Activated CD4-positive, alpha-beta T cell treated with anti-CD3 and anti-CD28 coated beads, Interleukin-2, amount 10 ng/mL, durations not matched to agents 7 days and 5 days (primary cell): ENCODE data around the gene C14orf93. TPM values are rescaled to one million over a fixed set of nuclear protein-coding genes. Genes with fewer than 3 reads are reported as not detected.

Source experiments
- CTCF ChIA-PET: fragments of 350-600 bp; sonication (Branson Sonifier 250); formaldehyde crosslinking; loops from one replicate; lab custom pipeline; 2021; ENCODE audit warnings: antibody characterized with exemption; lab: Charles Lee
- POLR2A ChIA-PET: fragments of 350-600 bp; sonication (Branson Sonifier 250); formaldehyde crosslinking; loops from one replicate; lab custom pipeline; 2021; ENCODE audit warnings: antibody characterized with exemption; lab: Charles Lee
- DNase-seq: peaks from one replicate; pipeline ENCODE4 v3.0.0-alpha.2; 2020
- H3K27ac Mint-ChIP-seq: one replicate; pipeline ENCODE4 v1.8.0; 2021; ENCODE audit warnings: mild to moderate bottlenecking, moderate library complexity, mixed read lengths
- H3K27me3 Mint-ChIP-seq: one replicate; pipeline ENCODE4 v1.8.0; 2021; ENCODE audit warnings: mixed read lengths
- H3K36me3 Mint-ChIP-seq: one replicate; pipeline ENCODE4 v1.8.0; 2021; ENCODE audit warnings: low read depth, mixed read lengths
- H3K4me1 Mint-ChIP-seq: one replicate; pipeline ENCODE4 v1.8.0; 2021; ENCODE audit warnings: mixed read lengths
- H3K4me3 Mint-ChIP-seq: one replicate; pipeline ENCODE4 v1.8.0; 2021; ENCODE audit warnings: mild to moderate bottlenecking, moderate library complexity, mixed read lengths
- H3K9me3 Mint-ChIP-seq: one replicate; pipeline ENCODE4 v1.8.0; 2021; ENCODE audit warnings: mixed read lengths
- total RNA-seq, 2 experiments: library from RNA; stranded (reverse); gene quantifications; one replicate each; pipeline ENCODE4 v1.2.3, GENCODE V29; 2021

C14orf93 gene
- total RNA-seq, 2 experiments from 2014 or later: 9.4 to 11.1 TPM

DNA sequence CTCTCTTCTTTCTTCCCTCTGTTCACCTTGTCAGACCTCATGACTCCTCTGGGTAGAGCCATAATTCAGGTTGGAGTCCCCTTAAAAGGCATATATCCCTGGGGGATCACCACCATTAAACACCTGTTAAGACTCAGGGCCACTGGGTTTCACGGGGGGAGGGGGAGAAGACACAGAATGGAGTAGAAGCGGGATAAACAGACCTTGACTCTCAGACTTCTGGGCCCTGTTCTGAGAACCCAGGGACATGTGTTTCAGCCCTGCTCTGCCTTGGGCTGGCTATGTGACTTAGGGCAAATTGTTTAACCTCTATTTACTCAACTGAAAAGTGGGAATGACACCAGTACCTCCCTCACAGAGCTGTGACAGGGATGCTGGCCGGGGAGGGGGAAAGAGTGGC lies 42.7 kb upstream of the C14orf93 start:
- H3K27me3 Mint-ChIP-seq: peaks cover 8% of the 10 kb centered on the region
- POLR2A ChIA-PET: no interaction called here
- no peak overlapping the region for H3K4me3 Mint-ChIP-seq

GRCh38 chr14:23052182-23052623 lies 42.3 kb upstream of the C14orf93 start:
- H3K36me3 Mint-ChIP-seq: no peaks in the 10 kb centered on the region
- POLR2A ChIA-PET: no interaction called here

More for the DNA sequence above, 42.7 kb upstream of the C14orf93 start:
- H3K9me3 Mint-ChIP-seq: no peaks in the 10 kb centered on the region
- no peak overlapping the region for H3K27ac Mint-ChIP-seq
- peaks cover 13% of the 10 kb centered on the region for H3K4me1 Mint-ChIP-seq
- no peaks in the 10 kb centered on the region for H3K36me3 Mint-ChIP-seq
- DNase-seq: no peak
- CTCF ChIA-PET: interaction anchor here (1.4 to 5.9 kb wide), 5 partner anchors 16 to 80 kb away, joined by 3 to 36 read pairs (median 4); no protein-coding TSS in a partner anchor

GRCh38 chr14:23051141-23052057 lies 41.5 kb upstream of the C14orf93 start:
- H3K27me3 Mint-ChIP-seq: peaks cover 3% of the 10 kb centered on the region
- DNase-seq: no peak
- no peaks in the 10 kb centered on the region for H3K36me3 Mint-ChIP-seq
- ChIA-PET CTCF (interaction anchor here (0.9 to 5.9 kb wide), 6 partner anchors 15 to 65 kb away, joined by 3 to 36 read pairs (median 4); no protein-coding TSS in a partner anchor), POLR2A (interaction anchor here (0.6 kb wide), 1 partner anchor 191 kb away, joined by 3 read pairs; no protein-coding TSS in a partner anchor)
- no peaks in the 10 kb centered on the region for H3K9me3 Mint-ChIP-seq
- H3K27ac Mint-ChIP-seq: no peak overlapping the region
- peaks cover 7% of the 10 kb centered on the region for H3K4me1 Mint-ChIP-seq
- no peak overlapping the region for H3K4me3 Mint-ChIP-seq

More at GRCh38 chr14:23052182-23052623, 42.3 kb upstream of the C14orf93 start:
- CTCF ChIA-PET: interaction anchor here (1.1 to 5.9 kb wide), 7 partner anchors 17 to 79 kb away, joined by 3 to 36 read pairs (median 4); no protein-coding TSS in a partner anchor
- Mint-ChIP-seq H3K4me3 (no peak overlapping the region), H3K4me1 (peaks cover 13% of the 10 kb centered on the region), H3K27me3 (peaks cover 8% of the 10 kb centered on the region), H3K27ac (no peak overlapping the region), H3K9me3 (no peaks in the 10 kb centered on the region)
- no peak for DNase-seq

DNA sequence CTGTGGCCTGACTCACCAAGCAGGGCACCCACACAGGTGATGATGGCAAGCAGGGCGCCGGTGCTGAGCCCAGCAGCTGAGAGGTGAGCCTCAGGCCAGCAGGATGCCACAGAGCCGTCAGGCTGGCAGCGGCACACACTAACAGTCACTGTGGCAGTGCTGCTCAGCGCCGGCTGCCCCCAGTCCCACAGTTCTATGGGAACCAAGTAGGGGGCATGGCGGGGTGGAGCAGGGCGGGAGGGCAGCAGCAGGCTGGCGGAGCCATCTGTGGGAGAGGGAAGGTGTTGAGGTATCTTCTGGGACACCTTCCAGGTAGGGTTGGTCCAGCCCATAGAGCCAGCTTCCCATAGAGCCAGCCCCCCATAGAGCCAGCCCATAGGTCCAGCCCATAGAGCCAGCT lies 39.1 kb upstream of the C14orf93 start:
- no peak for DNase-seq
- ChIA-PET POLR2A (no interaction called here), CTCF (interaction anchor here (0.6 to 1.9 kb wide), 3 partner anchors 9 to 63 kb away, joined by 3 to 9 read pairs (median 7); partner anchors contain the start of gene CDH24)
- Mint-ChIP-seq H3K4me1 (no peaks in the 10 kb centered on the region), H3K36me3 (no peaks in the 10 kb centered on the region), H3K27me3 (no peaks in the 10 kb centered on the region), H3K27ac (no peak overlapping the region), H3K4me3 (no peak overlapping the region), H3K9me3 (no peaks in the 10 kb centered on the region)

GRCh38 chr14:23047751-23048693 lies 38.1 kb upstream of the C14orf93 start:
- no peaks in the 10 kb centered on the region for H3K9me3 Mint-ChIP-seq
- DNase-seq: no peak
- no peaks in the 10 kb centered on the region for H3K36me3 Mint-ChIP-seq
- H3K27ac Mint-ChIP-seq: no peak overlapping the region
- no peaks in the 10 kb centered on the region for H3K4me1 Mint-ChIP-seq
- CTCF ChIA-PET: interaction anchor here (1.2 to 1.9 kb wide), 3 partner anchors 10 to 65 kb away, joined by 3 to 9 read pairs (median 7); partner anchors contain the start of genes AJUBA and CDH24
- no peaks in the 10 kb centered on the region for H3K27me3 Mint-ChIP-seq
- no peak overlapping the region for H3K4me3 Mint-ChIP-seq
- POLR2A ChIA-PET: no interaction called here

DNA sequence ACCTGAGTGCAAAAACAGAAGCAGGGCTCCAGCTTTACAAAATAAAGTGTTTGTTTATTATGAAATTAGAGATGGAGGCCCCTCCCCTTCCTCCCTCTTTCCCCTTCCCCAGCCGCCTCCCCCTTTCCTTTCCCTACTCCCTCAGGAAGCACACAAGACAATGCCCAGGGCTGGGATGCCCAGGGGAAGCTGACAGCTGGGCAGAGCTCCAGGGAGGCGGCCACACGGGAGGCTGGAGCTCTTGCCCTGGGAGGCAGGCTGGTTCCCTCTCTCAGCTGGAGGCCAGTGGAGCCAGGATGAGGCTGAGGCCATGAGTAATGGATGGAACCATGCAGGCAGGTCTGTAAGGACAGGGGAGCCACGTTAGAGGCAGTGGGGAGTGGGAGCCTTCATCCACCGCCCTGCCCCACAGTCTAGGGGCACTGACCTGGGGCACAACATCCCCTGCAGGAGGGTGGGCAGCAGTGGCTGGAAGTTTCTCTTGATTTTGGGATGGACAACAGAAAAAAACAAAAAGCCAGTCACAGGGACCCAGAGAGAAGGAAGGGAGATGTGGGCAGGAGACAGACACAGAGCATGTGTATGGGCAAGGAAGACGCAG lies 37.2 kb upstream of the C14orf93 start:
- H3K9me3 Mint-ChIP-seq: no peaks in the 10 kb centered on the region
- POLR2A ChIA-PET: no interaction called here
- CTCF ChIA-PET: interaction anchor here (1.2 to 1.9 kb wide), 4 partner anchors 8 to 65 kb away, joined by 3 to 9 read pairs (median 5); partner anchors contain the start of genes AJUBA and CDH24

GRCh38 chr14:23045419-23046357 lies 35.7 kb upstream of the C14orf93 start:
- POLR2A ChIA-PET: no interaction called here
- no peaks in the 10 kb centered on the region for H3K27me3 Mint-ChIP-seq
- CTCF ChIA-PET: interaction anchor here (0.8 to 1.3 kb wide), 3 partner anchors 9 to 35 kb away, joined by 3 read pairs; no protein-coding TSS in a partner anchor
- no peaks in the 10 kb centered on the region for H3K36me3 Mint-ChIP-seq
- H3K4me3 Mint-ChIP-seq: no peak overlapping the region
- no peaks in the 10 kb centered on the region for H3K4me1 Mint-ChIP-seq
- H3K27ac Mint-ChIP-seq: no peak overlapping the region
- H3K9me3 Mint-ChIP-seq: no peaks in the 10 kb centered on the region
- no peak for DNase-seq

More for the DNA sequence above, 37.2 kb upstream of the C14orf93 start:
- Mint-ChIP-seq H3K27me3 (no peaks in the 10 kb centered on the region), H3K4me1 (no peaks in the 10 kb centered on the region), H3K36me3 (no peaks in the 10 kb centered on the region), H3K27ac (no peak overlapping the region), H3K4me3 (no peak overlapping the region)
- no peak for DNase-seq

DNA sequence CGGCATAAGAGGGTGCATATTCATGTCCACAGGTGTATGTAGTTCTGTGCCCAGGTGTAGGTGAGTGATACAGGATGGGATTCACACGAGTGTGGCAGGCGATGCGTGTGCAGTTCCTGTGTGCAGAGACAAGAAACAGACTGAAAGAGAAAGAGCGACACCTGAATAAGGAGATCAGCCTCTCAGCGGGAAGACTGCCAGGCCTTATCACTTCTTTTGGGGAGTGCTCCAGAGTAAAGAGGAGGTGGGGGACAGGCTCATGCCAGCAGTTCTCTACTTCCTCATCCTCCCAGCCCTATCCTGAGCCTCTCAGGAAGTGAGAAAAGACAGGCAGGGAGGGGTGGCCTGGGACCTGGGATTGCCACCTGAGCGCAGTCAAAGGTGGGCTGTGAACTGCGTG lies 34.9 kb upstream of the C14orf93 start:
- Mint-ChIP-seq H3K27ac (no peak overlapping the region), H3K27me3 (no peaks in the 10 kb centered on the region), H3K9me3 (no peaks in the 10 kb centered on the region), H3K4me3 (no peak overlapping the region), H3K4me1 (no peaks in the 10 kb centered on the region), H3K36me3 (no peaks in the 10 kb centered on the region)
- CTCF ChIA-PET: interaction anchor here (1.2 kb wide), 1 partner anchor 38 kb away, joined by 4 read pairs; no protein-coding TSS in a partner anchor
- DNase-seq: no peak
- POLR2A ChIA-PET: no interaction called here

DNA sequence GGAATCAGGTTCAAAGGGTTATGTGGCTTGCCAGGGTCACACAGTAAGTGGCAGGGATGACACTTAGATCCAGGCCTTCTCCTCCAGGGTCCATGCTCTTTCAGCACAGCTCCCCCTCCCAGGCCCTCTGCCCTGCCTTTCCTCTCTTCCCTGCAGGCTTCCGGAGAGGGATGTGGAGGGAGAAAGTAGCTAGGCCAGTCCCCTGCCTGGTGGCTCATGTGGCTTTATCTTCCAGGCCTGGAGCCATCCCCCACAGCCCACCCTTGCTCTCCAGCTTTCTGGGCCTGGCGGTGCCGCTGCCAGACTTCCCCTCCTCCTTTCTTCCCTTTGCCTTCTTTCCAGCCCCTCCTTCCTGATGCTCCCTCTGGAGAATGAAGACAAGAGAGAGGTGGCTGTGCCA lies 33.8 kb upstream of the C14orf93 start:
- no peaks in the 10 kb centered on the region for H3K4me1 Mint-ChIP-seq
- H3K27ac Mint-ChIP-seq: no peak overlapping the region
- H3K4me3 Mint-ChIP-seq: no peak overlapping the region
- no peak for DNase-seq
- no peaks in the 10 kb centered on the region for H3K27me3 Mint-ChIP-seq
- no peaks in the 10 kb centered on the region for H3K36me3 Mint-ChIP-seq
- POLR2A ChIA-PET: no interaction called here
- H3K9me3 Mint-ChIP-seq: no peaks in the 10 kb centered on the region
- CTCF ChIA-PET: interaction anchor here (0.6 to 3.5 kb wide), 4 partner anchors 13 to 314 kb away, joined by 3 to 13 read pairs (median 4); partner anchors contain the start of gene CDH24

DNA sequence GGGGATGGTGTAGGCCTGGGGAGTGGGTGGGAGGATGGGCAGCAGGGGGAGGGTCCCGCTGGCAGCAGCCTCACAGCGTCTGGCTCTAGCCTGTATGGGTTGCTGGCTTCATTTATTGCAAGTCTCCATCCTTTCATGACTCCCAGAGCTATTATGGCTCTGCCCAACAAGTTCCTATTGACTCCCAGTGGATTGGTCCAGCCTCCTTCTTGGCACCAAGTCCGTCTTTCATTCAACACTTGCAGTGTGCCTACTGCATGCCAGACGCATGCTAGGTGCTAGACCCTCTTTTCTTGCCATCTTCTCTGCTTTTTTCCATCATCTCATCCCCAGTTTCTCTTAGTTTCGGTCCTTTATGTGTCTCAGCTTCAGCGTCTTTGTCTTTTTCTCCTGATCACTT lies 33.2 kb upstream of the C14orf93 start:
- DNase-seq: no peak
- Mint-ChIP-seq H3K27me3 (no peaks in the 10 kb centered on the region), H3K9me3 (no peaks in the 10 kb centered on the region), H3K36me3 (no peaks in the 10 kb centered on the region), H3K27ac (no peak overlapping the region), H3K4me1 (no peaks in the 10 kb centered on the region), H3K4me3 (no peak overlapping the region)
- POLR2A ChIA-PET: no interaction called here
- CTCF ChIA-PET: interaction anchor here (0.6 to 3.5 kb wide), 5 partner anchors 11 to 314 kb away, joined by 3 to 13 read pairs (median 4); partner anchors contain the start of gene CDH24
